GM18951 (cell line): ENCODE data around the gene SCAMP4.

Experiments
- POLR2A ChIP-seq: IDR thresholded peaks from 4 replicates; pipeline ENCODE4 v1.6.1; 2011; ENCODE audit warnings: mild to moderate bottlenecking; ENCODE audit not compliant: insufficient read length, insufficient read depth; ENCODE audit errors: extremely low read depth
- in situ Hi-C: fragments of 300-500 bp; cut with MboI; formaldehyde crosslinking; loops from one replicate; pipeline ENCODE4 v1.12.0; 2022; ENCODE audit warnings: low sequenced_read_pairs, mixed read lengths, inconsistent platforms; ENCODE audit not compliant: unreplicated experiment

Gene SCAMP4

DNA sequence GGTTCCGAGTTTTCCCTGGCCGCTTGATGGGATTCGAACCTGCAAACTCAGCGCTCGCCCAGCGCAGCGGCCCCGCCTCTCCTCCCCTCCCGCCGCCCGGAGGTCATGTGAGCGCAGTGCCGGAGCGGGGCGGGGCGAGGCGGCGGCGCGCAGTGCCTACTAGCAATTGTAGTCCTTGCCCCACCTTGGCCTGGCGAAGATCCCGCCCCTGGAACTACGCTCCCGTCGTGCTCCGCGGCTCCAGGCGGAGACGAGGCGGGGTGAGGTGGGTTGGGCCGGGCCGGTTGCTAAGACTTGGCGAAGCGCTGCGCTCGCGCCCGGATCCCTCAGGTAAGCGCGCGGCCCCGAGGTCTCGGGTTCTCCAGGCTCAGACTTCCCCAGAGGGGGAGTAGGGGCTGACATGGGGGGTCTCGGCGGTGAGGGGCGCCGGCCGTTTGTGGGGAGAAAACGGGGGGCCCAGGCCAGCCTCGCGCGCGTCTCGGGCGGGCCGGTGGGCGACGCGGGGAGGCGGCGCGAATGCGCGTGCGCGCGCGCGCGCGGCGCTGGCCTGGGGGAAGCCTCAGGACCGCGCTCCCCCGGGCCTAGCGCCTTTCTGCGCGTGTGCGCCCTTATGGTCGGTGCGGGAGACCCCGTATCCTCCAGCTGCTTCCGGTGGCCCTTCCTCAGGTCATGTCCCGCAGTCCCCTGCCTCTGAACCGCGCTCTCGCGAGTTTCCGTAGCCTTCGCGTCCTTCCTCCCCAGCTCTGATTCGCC, at the start of gene SCAMP4, which contains the start of gene ADAT3:
SCAMP4 (plus strand) TSS at position 290 of the 753 bp plus-strand sequence. CDS start 9,621 bp downstream, outside the sequence.
ADAT3 (plus strand) TSS at position 290 of the 753 bp plus-strand sequence. CDS start 6,649 bp downstream, outside the sequence.
- TF ChIP-seq POLR2A = peak; percentile 78
- in situ Hi-C loops = no loop called here

- TF ChIP-seq POLR2A = no peak
- in situ Hi-C loops = no loop called here
These were observed 49.4 kb upstream of the SCAMP4 start for GRCh38 chr19:1855828-1856255.

DNA sequence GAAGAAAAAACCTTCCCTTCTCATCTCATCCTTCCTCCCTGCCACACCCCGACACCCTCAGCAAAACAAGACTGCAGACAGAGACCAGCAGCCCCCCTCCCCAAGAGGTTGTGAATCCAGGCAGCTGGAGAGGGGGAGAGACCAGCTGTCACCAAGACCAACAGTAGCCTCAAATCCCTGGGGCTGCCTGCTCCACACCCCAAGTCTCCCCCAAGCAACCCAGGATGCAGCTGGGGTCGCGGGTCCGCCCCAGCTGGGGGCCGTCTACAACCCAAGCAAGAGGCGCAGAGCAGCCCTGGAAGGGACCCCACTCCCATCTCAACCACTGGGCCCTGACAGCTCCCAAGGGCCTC, 48.9 kb upstream of the SCAMP4 start:
- in situ Hi-C loops = no loop called here
- no peak for TF ChIP-seq POLR2A

DNA sequence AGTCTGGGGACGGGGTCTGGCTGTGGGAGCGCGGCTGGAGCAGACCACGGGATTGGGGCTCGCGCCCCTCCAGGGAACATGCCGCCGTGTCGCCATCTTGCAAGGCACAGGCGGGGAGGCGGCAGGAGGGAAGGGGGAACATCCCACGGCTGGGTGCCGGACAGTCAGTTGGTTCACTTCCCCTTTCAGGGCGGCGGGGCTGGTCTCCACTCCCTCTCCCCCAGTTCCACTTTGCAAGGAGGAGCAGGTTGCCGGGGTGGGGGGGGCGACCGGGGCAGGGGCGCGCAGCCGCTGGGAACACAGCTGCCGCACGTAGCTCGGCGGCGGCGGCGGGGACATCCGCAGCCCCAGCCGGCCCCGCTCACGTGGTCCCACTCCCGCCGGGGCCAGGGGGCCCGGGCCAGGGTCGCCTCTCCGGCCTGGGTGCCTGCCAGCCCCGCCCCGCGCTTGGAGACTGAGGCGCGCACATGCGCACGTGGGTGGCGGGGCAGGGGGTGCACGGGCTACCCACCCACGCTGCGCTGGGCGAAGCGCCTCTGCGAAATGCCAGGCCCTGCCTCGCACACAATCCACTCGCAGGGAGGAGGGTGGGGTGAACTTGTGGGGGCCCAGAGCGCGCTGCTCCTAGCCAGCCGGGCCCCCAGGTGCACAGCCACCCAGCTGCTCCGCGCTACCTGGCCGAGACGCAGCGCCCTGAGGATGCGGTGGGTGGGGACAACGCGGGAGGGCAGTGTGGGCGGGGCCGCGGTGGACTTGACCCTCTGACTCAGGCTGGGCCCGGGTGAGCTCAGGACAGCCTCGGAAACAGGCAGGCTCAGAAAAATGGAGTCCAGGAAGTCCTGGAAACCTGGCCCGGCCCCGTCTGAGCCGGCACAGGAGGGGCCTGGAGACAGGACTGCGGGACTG, 48.2 kb upstream of the SCAMP4 start:
- peak; percentile 64 for TF ChIP-seq POLR2A

DNA sequence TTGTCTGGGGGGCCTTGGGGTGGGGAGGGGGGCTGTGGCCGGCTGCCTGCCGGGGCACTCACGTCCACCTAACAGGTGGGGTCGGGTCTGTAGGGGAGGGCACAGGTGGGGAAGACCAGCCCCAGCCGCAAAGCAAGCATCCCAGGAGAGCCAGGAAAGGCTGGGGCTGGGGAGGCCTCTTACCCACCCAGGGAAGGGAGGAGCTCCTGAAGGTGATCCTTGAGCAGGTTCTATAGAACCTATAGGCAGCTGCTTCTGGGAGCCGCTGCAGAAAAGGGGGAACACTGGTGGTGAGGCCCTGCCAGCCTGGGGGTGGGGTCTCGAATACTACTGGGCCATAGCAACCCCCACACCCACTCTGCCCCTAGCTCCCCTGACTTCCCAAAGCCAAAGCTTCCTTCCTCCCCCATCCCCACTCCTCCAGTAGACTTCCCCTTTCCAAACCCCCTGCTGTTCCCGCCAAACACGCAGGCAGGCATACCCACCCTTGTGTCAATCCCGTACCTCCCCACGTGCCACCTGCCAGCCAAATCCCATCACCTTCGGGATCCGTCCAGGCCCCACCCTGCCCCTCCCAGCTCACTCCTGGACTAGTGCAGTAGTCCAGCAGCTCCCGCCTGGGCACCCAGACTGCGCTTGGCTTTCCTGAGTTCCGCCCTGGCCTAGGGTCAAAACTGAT, 47.4 kb upstream of the SCAMP4 start:
- in situ Hi-C loops = no loop called here
- no peak for TF ChIP-seq POLR2A

More for the DNA sequence above, 48.2 kb upstream of the SCAMP4 start:
- in situ Hi-C loops = no loop called here

- in situ Hi-C loops = no loop called here
- TF ChIP-seq POLR2A = no peak
These were observed 46.7 kb upstream of the SCAMP4 start for GRCh38 chr19:1858412-1859081.

- TF ChIP-seq POLR2A = no peak
- in situ Hi-C loops = no loop called here
These were observed 45.8 kb upstream of the SCAMP4 start for GRCh38 chr19:1859331-1859781.

DNA sequence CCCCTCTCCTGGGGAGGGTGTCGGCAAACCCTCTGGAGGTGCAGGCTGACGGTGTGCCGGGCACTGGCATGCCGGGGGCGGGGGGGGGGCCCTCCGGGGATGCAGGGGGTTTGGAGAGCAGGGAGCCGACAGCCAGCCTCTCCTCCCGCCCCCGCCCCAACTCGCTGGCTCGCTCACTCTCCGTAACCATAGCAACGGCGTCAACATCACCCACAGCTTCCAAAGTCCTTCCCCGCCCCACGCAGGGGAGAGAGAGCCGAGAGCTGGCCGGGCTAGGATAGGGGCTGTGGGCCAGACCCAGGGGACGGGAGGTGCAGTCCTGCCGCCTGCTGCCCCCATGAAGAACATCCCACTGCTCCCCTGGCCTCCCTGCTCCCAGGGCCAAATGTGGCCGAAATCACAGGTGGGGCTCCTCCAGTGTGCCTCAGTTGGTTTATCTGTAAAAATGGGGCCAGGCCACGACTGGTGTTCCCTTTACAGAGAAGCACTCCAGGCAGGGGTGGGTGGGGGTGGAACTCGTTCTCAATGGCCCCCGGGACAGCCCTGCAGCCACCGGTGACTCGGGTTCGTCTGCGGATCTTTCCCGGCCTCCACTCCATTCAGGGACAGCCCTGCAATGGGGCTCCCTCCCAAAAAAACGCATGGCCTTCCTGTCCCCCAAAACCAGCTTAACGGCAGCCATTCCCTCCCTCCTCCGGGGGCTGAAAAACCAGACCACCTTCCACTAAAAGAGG, 45.0 kb upstream of the SCAMP4 start:
- in situ Hi-C loops = no loop called here
- no peak for TF ChIP-seq POLR2A

GRCh38 chr19:1860821-1861598, 44.2 kb upstream of the SCAMP4 start:
- TF ChIP-seq POLR2A = no peak
- in situ Hi-C loops = no loop called here

GRCh38 chr19:1861599-1862031, 43.6 kb upstream of the SCAMP4 start:
- in situ Hi-C loops = no loop called here

DNA sequence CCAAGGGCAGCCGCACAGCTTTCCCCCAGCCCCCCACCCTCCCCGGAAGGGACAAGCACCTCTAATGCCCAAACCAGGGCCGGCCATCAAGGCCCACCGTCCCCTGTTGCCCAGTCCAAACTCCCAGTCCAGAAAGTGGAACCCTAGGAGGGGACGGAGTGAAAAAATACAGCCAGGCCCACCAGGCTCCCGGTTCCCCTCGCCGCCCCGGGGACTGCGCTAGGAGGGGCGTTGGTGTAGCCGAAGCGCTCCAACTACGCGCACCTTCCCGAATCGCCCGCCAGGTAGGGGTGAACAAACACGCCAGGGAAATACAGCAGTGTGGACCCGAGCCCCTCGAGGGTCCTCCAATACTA, 43.2 kb upstream of the SCAMP4 start:
- no peak for TF ChIP-seq POLR2A
- in situ Hi-C loops = no loop called here

More at GRCh38 chr19:1861599-1862031, 43.6 kb upstream of the SCAMP4 start:
- no peak for TF ChIP-seq POLR2A
